HG03039 (cell line): ENCODE measurements around the gene ARHGAP44.

Experiments used
- ATAC-seq: cut with Tn5 transposase; IDR thresholded peaks from one replicate; pipeline ENCODE4 v1.9.1; 2021; ENCODE audit warnings: mild to moderate bottlenecking, moderate library complexity; ENCODE audit not compliant: unreplicated experiment

ARHGAP44 gene

DNA sequence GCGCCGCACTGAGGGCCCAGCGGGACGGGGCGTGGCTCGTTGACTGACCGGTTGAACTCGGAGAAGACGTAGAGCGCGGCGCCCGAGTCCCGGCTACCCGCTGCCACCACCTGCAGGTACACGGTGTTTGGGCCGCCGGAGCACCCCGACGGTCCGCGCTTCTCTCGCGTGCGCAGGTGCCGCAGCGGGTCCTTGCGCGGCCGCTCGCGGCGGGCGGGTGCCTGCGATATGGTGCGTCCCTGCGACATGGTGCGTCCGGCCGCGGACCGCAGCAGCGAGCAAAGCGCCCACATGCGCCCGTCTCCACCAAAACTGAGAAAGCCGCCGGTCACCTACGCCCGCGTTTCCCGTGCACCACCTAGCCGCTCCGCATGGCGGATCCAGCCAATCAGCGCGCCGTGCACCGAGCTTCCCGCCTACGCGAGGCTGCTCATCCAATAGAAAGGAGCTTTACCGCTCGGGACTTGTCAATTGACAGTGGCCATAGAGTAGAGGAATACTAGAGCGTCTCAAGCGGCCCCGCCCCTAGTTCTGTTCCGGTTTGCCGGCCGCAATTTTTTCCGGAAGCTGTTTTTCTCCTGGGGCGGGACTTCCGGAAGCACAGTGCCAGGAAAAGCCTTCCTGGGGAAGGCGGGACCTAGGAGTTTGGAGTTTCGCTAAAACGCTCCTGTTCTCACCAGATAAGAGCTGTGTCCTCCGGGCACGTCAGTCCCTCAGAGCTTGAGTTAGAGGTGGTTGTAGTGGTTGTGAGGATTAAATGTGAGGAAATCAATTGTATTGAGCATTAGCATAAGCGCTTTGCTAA, 228.6 kb downstream of the ARHGAP44 start, which contains the start of gene ELAC2:
Gene ELAC2 (minus strand): TSS at position 373 of the 805 bp plus-strand sequence. CDS start 80 bp downstream, at position 293.
- peak; percentile 98 for ATAC-seq

DNA sequence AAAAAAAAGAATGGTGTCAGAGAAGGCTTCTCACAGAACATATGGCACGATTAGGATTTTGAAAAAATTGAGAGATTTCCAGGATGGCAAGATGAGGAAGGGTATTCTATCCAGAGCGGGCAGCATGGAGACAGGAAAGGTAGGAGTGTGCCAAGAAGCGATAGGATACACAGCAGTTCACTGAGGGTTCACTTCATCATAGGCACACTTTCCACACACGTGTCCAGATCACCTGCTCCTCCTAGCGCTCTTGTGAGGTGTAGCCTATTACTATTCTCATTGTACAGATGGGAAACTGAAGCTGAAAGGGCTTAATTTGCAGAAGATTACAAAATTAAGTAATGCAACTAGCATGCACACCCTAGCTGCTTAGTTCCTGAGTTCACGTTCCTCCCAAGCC, 234.7 kb downstream of the ARHGAP44 start:
- ATAC-seq: no peak

DNA sequence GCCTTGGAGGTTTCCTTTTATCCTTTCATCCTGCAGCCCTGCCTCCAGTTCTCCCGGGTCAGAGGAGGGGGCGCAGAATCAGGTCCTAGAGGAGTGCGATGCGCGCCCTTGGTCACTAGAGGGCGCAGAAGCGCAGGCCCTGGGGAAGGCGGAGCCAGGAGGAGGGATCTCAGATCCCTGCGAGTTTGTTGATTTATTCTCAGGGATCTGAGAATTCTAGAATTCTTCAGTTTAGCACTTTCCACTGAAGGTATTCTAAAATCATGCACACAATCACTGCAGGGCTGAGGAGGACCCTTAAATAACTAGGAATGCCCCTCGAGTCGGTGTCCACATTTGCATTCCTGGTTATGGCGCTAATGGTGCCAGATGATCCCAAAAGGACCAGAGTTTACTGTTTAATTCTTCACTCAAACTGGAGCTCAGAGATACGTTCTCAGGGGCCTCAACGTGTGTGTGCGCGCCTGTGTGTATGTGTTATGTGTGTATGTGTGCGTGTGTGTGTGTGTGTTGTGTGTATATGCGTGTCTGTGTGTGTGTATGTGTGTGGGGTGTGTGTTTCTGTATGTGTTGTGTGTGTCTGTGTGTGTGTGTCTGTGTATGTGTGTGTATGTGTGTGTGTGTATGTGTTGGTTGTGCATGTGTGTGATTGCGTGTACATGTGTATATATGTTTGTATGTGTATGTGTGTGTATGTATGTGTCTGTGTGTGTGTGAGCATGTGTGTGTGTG, 235.4 kb downstream of the ARHGAP44 start:
- peak; percentile 77 for ATAC-seq

DNA sequence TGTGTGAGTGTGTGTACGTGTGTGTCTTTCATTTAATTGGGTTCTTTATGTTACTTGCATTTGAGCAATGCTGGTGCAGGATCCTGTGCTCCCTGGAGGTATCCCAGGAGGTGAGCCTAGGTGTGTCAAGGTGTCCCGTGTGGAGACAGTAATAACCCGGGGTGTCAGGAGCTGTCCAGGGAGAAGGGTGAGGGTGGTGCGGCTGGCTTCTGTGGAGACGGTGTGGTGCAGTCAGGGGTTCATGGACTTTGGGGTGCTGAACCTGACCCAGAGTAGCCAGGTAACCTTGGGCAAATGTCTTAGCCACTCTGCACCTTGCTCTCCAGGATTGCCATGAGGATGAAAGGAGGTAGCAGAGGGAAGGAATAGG, 235.9 kb downstream of the ARHGAP44 start:
- ATAC-seq: no peak

DNA sequence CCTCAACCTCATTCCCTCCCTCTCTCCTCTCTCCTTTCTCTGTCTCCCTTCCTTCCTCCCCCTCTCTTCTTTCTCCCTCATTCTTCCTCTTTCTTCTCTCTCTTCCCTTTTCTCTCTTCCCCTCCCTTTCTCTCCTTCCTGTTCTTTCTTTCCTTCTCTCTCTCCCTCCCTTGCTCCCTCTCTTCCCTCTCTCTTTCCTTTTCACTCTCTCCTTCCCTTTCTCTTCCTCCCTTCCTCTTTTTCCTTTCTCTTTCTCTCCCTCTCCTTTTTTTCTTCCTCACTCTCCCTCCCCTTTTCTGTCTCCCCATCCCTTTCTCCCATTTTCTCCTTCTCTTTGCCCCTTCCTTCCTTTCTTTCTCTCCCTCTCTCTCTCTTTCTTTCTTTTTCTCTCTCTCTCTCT, 236.4 kb downstream of the ARHGAP44 start:
- ATAC-seq: no peak

DNA sequence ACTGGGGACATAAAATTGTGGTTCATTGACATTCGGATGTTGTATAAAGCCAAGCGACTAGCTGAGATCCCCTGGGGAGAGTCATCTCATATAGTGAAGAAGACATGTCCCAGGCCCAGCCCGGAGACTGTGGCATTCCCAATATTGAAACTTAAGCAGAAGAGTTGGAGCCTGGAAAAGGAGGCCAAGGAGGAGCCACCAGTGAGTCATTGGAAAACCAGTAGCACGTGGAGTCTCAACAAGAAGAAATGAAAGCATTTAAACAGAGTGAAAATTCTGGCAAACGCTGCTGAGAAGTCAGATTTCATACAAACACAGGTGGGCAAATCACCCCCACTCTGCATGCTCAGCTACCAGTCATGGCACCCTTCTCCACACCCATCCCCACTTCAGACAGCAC, 237.9 kb downstream of the ARHGAP44 start:
- ATAC-seq: no peak

DNA sequence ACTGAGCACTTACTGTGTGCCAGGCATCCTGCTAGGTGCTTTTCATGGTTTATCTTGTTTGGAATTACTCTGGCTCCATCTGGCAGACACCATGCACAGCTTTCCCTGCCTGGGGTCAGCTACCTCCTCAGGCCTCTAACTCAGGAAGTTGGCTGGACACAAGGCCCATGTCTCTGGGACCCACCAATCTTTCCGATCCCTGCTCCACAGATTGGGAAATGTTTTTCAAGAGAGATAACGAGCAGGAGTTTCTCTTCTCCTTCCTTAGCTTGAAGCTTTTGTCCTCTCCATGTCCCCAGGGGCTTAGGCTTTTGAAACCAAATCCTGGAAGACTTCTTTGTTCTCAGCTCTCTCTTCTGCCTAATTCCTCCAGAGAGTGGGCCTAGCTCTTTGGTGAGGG, 240.0 kb downstream of the ARHGAP44 start:
- no peak for ATAC-seq

DNA sequence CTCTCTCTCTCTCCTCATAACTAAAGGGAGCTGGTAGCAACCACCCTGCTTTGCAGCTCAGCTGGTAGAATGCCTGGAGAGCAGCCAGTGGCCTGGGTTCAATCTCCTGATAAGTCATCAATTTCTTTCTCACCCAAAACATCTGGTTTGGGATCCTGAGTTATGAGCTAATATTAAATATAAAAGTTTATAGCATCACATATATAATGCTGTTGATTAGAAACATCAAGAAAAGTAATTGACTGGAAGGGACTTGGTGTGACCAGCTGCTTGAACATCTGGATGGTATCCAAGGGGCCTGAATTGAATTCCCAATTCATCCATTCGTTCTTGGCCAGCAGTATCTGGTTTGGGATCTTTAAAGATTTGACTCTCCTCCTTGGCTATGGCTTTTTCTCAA, 240.8 kb downstream of the ARHGAP44 start:
- ATAC-seq: no peak

DNA sequence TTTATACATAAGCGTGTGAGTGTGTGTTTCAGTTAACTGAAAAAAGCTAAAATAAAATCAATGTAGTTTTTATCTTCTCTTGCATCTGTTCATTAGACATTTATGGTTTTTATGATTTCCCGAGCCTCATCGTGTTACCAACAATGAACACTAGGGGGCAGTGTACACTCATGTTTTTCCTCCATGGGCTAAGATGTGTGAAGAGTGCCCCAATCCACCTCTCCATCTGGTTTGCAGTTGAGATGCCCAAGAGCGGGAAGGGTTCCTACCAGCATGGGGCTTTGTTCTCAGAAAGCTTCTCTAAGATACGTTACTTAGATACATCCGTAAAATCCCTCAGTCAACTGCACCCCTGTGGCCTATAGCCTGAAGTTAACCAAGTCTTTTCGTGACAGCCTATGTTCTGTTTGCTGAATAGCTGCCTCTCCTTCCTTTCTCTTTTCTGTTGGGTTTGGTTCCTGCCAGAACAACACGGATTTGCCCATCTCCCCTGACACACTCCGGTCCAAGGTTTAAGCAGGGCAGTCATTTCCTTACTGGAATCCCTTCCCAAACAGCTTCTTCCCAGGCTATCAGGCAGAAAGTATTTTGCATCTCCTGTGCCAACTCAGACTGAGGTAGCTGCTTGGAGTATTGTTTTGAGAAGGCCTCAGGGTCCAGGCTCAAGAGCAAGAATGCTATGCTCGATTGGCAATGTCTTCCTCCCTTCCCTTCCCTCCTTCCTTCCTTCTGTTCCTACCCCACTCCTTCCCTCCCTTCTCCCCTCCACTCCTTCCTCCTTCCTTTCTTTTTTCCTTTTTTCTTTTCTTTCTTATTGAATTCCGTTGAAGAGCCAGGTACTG, 241.4 kb downstream of the ARHGAP44 start:
- no peak for ATAC-seq

DNA sequence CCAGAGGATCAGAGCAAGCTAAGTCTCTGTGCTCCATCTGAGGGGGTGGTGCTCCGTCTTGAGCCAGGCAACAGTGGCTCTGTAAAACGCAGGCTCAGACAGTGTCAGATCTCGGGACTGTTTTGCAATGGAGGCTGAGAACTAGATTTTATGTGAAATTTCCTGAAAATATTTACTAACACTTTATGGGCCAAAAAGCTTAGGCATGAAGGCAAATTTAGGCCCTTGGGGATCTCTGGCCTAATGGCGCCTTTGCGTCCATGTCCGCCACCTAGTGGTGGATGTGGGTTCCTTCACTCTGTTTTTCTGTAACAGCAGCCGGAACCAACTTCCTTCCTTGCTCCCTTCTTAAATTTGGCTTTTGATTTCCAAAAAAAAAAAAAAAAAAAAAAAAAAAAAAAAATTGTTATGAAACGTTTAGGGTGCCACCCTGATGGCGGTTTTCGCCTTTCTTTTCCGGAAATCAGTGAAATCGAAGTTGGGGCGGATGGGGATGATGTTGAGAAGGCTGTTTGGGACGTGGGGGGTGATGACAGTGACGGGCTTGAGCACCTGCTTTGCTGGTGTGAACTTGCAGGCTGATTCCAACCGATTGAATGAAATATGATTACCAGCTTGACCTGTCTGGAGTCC, 242.5 kb downstream of the ARHGAP44 start:
- no peak for ATAC-seq

DNA sequence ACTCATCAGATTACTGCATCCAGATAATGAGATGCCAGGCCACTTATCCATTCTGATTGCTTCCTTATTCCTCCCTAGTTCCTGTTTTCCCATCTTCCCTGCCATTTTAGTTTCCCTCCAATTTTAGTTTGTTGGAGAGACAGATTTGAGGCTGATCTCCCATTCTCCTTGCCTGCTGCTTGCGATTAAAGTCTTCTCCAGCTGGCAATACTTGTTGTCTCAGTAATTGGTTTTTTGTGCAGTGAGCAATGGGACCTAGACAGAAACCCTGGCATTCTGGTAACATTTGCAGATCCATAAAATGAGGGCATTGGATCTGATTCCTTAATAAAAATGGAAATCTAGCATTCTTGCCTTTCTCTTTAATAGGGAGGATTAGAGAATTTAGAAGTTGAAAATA, 246.1 kb downstream of the ARHGAP44 start:
- ATAC-seq: no peak

DNA sequence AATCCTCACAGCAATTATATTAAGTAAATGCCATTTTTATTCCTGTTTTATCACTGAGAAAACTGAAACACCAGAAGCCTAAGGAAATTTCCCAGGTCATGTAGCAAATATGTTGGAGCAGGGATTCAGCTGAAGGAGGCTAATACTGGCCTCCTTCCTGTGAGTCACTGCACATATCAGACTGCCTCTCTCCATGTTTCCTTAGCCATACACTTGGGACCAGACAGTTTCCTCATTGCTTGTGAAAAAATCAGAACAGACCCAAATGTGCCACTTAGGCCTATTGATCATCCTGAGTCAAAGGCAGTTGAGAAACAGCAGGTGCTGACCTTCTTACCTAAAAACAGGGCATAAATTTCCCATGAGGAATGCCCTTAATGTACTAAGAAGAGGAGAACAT, 247.5 kb downstream of the ARHGAP44 start:
- ATAC-seq: no peak

DNA sequence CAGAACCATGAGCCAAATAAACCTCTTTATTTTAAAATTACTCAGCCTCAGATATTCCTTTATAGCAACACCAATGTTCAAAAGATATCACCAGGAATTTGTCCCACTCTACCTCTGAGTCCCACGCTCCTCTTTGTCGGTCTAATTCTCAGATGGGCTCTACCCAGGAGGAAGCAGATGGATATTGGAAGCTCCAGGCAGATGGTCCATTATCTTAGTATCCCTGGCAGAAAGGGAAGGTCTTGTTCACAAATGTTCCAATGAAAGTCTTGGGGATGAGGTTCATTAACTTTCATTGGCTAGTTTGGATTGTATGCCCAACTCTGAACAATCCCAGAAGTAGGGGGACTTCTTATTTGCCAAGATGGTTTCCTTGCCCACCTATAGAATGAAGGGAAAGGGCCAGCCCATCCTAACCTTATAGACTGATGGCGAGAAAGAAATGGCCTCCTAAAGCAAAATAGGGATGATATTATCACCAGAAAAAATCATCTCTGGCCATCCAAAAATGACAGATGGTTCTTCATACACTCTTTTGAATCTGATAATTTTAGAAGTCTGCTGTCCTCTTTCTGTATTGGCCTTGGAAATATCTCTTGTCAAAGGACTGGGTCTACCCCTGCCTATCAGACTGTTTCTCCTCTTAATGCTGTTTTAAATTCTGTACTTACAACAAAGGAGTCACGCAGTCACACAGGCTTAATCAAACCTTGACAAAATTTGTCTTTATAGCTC, 249.8 kb downstream of the ARHGAP44 start:
- no peak for ATAC-seq
